DOHH2 (cell line): ENCODE data around the gene RAD51B.

Source experiments
- H3F3A ChIP-seq: fragments of 200-600 bp; sonication (generic), shearing (Covaris generic); 2 replicates; pipeline ENCODE4 v1.6.0; 2016; ENCODE audit warnings: antibody characterized with exemption, mild to moderate bottlenecking; ENCODE audit not compliant: control insufficient read depth, insufficient read depth
- H3K27ac ChIP-seq: fragments of 200-600 bp; sonication (generic); 2 replicates; pipeline ENCODE4 v1.5.1; 2014; ENCODE audit warnings: low read depth, mild to moderate bottlenecking, low read length, moderate library complexity
- H3K27me3 ChIP-seq: fragments of 200-600 bp; sonication (generic); 2 replicates; pipeline ENCODE4 v1.6.1; 2014; ENCODE audit warnings: mild to moderate bottlenecking, low read length, mixed read lengths; ENCODE audit not compliant: control insufficient read depth
- H3K36me3 ChIP-seq: fragments of 200-600 bp; sonication (generic); 2 replicates; pipeline ENCODE4 v1.6.1; 2014; ENCODE audit warnings: mild to moderate bottlenecking, low read length, moderate library complexity, mixed read lengths; ENCODE audit not compliant: control insufficient read depth
- H3K4me1 ChIP-seq: fragments of 200-600 bp; sonication (generic); 2 replicates; pipeline ENCODE4 v1.6.1; 2014; ENCODE audit warnings: mild to moderate bottlenecking, low read length, mixed read lengths; ENCODE audit not compliant: control insufficient read depth
- H3K4me2 ChIP-seq: fragments of 200-600 bp; sonication (generic); 2 replicates; pipeline ENCODE4 v1.6.0; 2014; ENCODE audit warnings: mild to moderate bottlenecking, low read length, moderate library complexity
- H3K4me3 ChIP-seq: fragments of 200-600 bp; sonication (generic); 2 replicates; pipeline ENCODE4 v1.5.1; 2014; ENCODE audit warnings: mild to moderate bottlenecking, low read length, mixed read lengths
- H3K79me2 ChIP-seq: fragments of 200-600 bp; sonication (generic); 2 replicates; pipeline ENCODE4 v1.6.1; 2014; ENCODE audit warnings: mild to moderate bottlenecking, low read length, mixed read lengths; ENCODE audit not compliant: control insufficient read depth
- H3K9me2 ChIP-seq: fragments of 200-600 bp; sonication (generic); replicated peaks from 2 replicates; pipeline ENCODE4 v1.6.1; 2014; ENCODE audit warnings: mild to moderate bottlenecking, low read length, mixed read lengths; ENCODE audit not compliant: control insufficient read depth
- H3K9me3 ChIP-seq: fragments of 200-600 bp; sonication (generic); 2 replicates; pipeline ENCODE4 v1.6.1; 2014; ENCODE audit warnings: antibody characterized with exemption, low read length, mixed read lengths; ENCODE audit not compliant: control insufficient read depth, insufficient read depth
- H4K20me1 ChIP-seq: fragments of 200-600 bp; sonication (generic); 2 replicates; pipeline ENCODE4 v1.6.0; 2014; ENCODE audit warnings: low read depth, mild to moderate bottlenecking, antibody characterized with exemption, low read length, moderate library complexity; ENCODE audit not compliant: control insufficient read depth, insufficient read depth
- CTCF ChIP-seq: fragments of 200-600 bp; sonication (generic); IDR thresholded peaks from one replicate; pipeline ENCODE4 v1.5.1; 2014; ENCODE audit warnings: antibody characterized with exemption, mild to moderate bottlenecking, low read depth, low read length; ENCODE audit not compliant: poor library complexity, severe bottlenecking
- EZH2phosphoT487 ChIP-seq: fragments of 200-600 bp; sonication (generic); IDR thresholded peaks from 2 replicates; pipeline ENCODE4 v1.6.1; 2017; ENCODE audit warnings: borderline replicate concordance, mild to moderate bottlenecking, antibody characterized with exemption, low read length, moderate library complexity, mixed read lengths

RAD51B gene

GRCh38 chr14:68325267-68325807 lies 505.8 kb downstream of the RAD51B start:
- Histone ChIP-seq H3K4me3 (no peak overlapping the region), H3K4me1 (peaks cover 29% of the 10 kb centered on the region), H3K27me3 (no peaks in the 10 kb centered on the region), H3K36me3 (no peaks in the 10 kb centered on the region), H3K9me3 (no peaks in the 10 kb centered on the region), H3K27ac (no peak overlapping the region), H3K4me2 (no peak overlapping the region), H3K79me2 (no peaks in the 10 kb centered on the region), H4K20me1 (no peaks in the 10 kb centered on the region), H3F3A (no peaks in the 10 kb centered on the region), H3K9me2 (no peaks in the 10 kb centered on the region)
- TF ChIP-seq CTCF = no peak
- TF ChIP-seq EZH2phosphoT487 = no peak

- Histone ChIP-seq H3K27ac (no peak overlapping the region), H3K9me3 (no peaks in the 10 kb centered on the region)
Measured at GRCh38 chr14:68327231-68327630, 507.7 kb downstream of the RAD51B start.

GRCh38 chr14:68328509-68328908 lies 508.9 kb downstream of the RAD51B start:
- Histone ChIP-seq H3K27me3 (no peaks in the 10 kb centered on the region), H3K27ac (no peak overlapping the region), H3K4me3 (no peak overlapping the region), H3F3A (peaks cover 8% of the 10 kb centered on the region; the same call in 1 of the 2 replicates), H4K20me1 (no peaks in the 10 kb centered on the region), H3K9me2 (no peaks in the 10 kb centered on the region), H3K4me2 (no peak overlapping the region), H3K79me2 (no peaks in the 10 kb centered on the region), H3K36me3 (no peaks in the 10 kb centered on the region), H3K9me3 (no peaks in the 10 kb centered on the region), H3K4me1 (peaks cover 40% of the 10 kb centered on the region)
- TF ChIP-seq CTCF = no peak
- no peak for TF ChIP-seq EZH2phosphoT487

More at GRCh38 chr14:68327231-68327630, 507.7 kb downstream of the RAD51B start:
- Histone ChIP-seq H3K4me2 (peak overlapping the region; percentile 3; the same call in 1 of the 2 replicates), H3K4me1 (peaks cover 30% of the 10 kb centered on the region), H3K79me2 (no peaks in the 10 kb centered on the region), H3F3A (peaks cover 6% of the 10 kb centered on the region; the same call in 1 of the 2 replicates), H3K4me3 (no peak overlapping the region), H3K27me3 (no peaks in the 10 kb centered on the region), H3K9me2 (no peaks in the 10 kb centered on the region), H4K20me1 (no peaks in the 10 kb centered on the region), H3K36me3 (no peaks in the 10 kb centered on the region)
- TF ChIP-seq EZH2phosphoT487 (no peak), CTCF (no peak)
